Tibial nerve (tissue), 4 donors: ENCODE measurements around the gene SLC35F5. TPM values are rescaled to one million over a fixed set of nuclear protein-coding genes. Genes with fewer than 3 reads are reported as not detected.
"Not testable (repeated sequence)": the region's sequence is repeated elsewhere in the genome, so short reads cannot be mapped to it uniquely, and the experiment has no call there.

ENCODE experiments used
- DNase-seq, 2 donors: peaks; one replicate each; pipeline ENCODE4 v3.0.0-alpha.2; 2019; ENCODE audit warnings: low spot score in 2 of 2
- H3K27ac ChIP-seq, 4 donors: fragments of 200-600 bp; sonication (generic) in 3 of 4; one replicate each; pipeline ENCODE4 v1.5.1; 2017 to 2019; ENCODE audit warnings: mild to moderate bottlenecking in 1 of 4
- H3K27me3 ChIP-seq, 2 donors: fragments of 200-600 bp; sonication (generic) in 1 of 2; one replicate each; pipeline versions ENCODE4 v1.5.1 to v1.6.0; 2017 to 2019
- H3K36me3 ChIP-seq, 3 donors: fragments of 200-600 bp; sonication (generic); one replicate each; pipeline ENCODE4 v1.5.1; 2018 to 2019
- H3K4me1 ChIP-seq, 4 donors: fragments of 200-600 bp; sonication (generic) in 3 of 4; one replicate each; pipeline ENCODE4 v1.5.1; 2017 to 2019
- H3K4me3 ChIP-seq, 4 donors: fragments of 200-600 bp; sonication (generic) in 3 of 4; one replicate each; pipeline ENCODE4 v1.5.1; 2017 to 2019; ENCODE audit warnings: mild to moderate bottlenecking in 1 of 4, moderate library complexity in 1 of 4
- H3K9me3 ChIP-seq, 4 donors: fragments of 200-600 bp; sonication (generic) in 3 of 4; one replicate each; pipeline ENCODE4 v1.5.1; 2017 to 2019
- WGBS, 2 donors: methylation state at CpG; one replicate each; pipeline ENCODE4 v1.1.5; 2018; 5-methylcytosine and 5-hydroxymethylcytosine counted together
- small RNA-seq: library from RNA; depleted of rRNA; stranded (forward); fragments of <200 nt; gene quantifications from one replicate; pipeline ENCODE3, GENCODE V24; 2016
- total RNA-seq, 4 donors: library from RNA; depleted of rRNA; stranded (reverse); fragments of >200 nt; gene quantifications; one replicate each; pipeline ENCODE4 v1.1.0, GENCODE V29; 2016

SLC35F5 gene
- total RNA-seq, 4 donors from 2014 or later: 55.5 to 72.2 (median 61.5) TPM

DNA sequence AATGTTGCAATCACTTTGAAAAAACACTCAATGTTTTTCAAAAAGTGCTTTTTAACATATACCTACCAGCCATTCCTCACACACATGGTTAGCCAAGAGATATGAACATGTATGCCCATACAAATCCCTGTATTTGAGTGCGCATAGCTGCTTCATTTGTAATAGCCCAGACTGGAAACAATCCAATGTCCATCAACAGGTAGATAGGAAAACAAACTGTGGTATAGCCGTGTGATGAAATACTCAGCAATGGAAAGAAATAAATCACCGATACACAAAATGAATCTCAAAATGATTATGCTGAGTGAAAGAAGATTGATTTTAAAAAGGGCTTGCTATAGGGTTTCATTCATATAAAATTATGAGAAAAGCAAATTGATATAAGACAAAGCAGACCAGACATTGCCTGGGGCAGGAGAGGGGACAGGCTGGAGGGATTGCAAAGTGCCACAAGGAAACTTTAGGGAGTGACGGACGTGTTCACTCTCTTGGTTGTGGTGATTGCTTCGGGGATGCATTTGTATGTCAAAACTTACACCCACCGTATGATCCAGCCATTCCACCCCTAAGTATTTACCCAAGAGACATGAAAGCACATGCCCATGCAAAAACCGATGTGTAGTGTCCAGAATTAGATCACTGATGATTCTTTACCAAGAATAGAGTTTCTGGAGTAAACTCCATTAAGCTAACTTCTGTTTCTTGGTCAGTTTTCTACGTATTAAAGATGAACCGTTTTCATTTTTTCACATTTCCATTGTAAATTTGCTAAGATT is 93.0 kb downstream of the SLC35F5 start:
- 83 to 85% methylated on average over 10 of the region's 10 CpGs for WGBS, 2 donors
- H3K4me1 ChIP-seq, H3K27ac ChIP-seq, H3K4me3 ChIP-seq, H3K9me3 ChIP-seq, DNase-seq, H3K36me3 ChIP-seq, H3K27me3 ChIP-seq: not testable (repeated sequence)

Small RNA genes within 50 kb of the gene (small RNA-seq; reads per million reads assigned to genes)
- gene MIR4782: not detected
- not detected for gene RNU6-744P

Other genes with a start within 250 kb of the SLC35F5 start
- gene RABL2A, start 129.4 kb downstream of the SLC35F5 start, total RNA-seq: 10 to 100 TPM in 3 of 4 donors, 1 to 10 TPM in 1; 6.9 to 24.7 (median 20.3) TPM
- gene ACTR3, start 133.4 kb upstream of the SLC35F5 start, total RNA-seq: 100 to 1,000 TPM in 1 of 4 donors, 10 to 100 TPM in 3; 73.0 to 106 (median 89.7) TPM